ENCODE measurements around the gene TRIO.

Gene TRIO

GRCh38 chr5:14272548-14273205 lies 129.5 kb downstream of the TRIO start:
- DNase-seq, result no peak

- no peak for DNase-seq
Measured at GRCh38 chr5:14273207-14273767, 130.1 kb downstream of the TRIO start.

- no peak for DNase-seq
Measured at GRCh38 chr5:14276380-14276779, 133.2 kb downstream of the TRIO start.

GRCh38 chr5:14277385-14278320 lies 134.5 kb downstream of the TRIO start:
- DNase-seq, result no peak

- no peak for DNase-seq
Measured at GRCh38 chr5:14280294-14280854, 137.2 kb downstream of the TRIO start.

GRCh38 chr5:14281746-14282181 lies 138.6 kb downstream of the TRIO start:
- DNase-seq, result no peak

GRCh38 chr5:14283139-14283538 lies 140.0 kb downstream of the TRIO start:
- no peak for DNase-seq

- DNase-seq, result no peak
Measured at GRCh38 chr5:14284392-14285148, 141.4 kb downstream of the TRIO start.

- DNase-seq, result no peak
Measured at GRCh38 chr5:14286007-14286406, 142.9 kb downstream of the TRIO start.

GRCh38 chr5:14286574-14287421 lies 143.7 kb downstream of the TRIO start:
- no peak for DNase-seq

GRCh38 chr5:14292766-14293658 lies 149.9 kb downstream of the TRIO start:
- peak in 1 of 2 donors; percentile 33 for DNase-seq

- DNase-seq, result no peak
Measured at GRCh38 chr5:14295610-14296009, 152.5 kb downstream of the TRIO start.

- DNase-seq, result peak; percentile 24 to 80
Measured at GRCh38 chr5:14296533-14297331, 153.6 kb downstream of the TRIO start.

- DNase-seq, result no peak
Measured at GRCh38 chr5:14297697-14298096, 154.6 kb downstream of the TRIO start.

GRCh38 chr5:14298126-14298847 lies 155.1 kb downstream of the TRIO start:
- no peak for DNase-seq

- no peak for DNase-seq
Measured at GRCh38 chr5:14299666-14300065, 156.5 kb downstream of the TRIO start.

- DNase-seq, result no peak
Measured at GRCh38 chr5:14301186-14301585, 158.0 kb downstream of the TRIO start.

- DNase-seq, result no peak
Measured at GRCh38 chr5:14302330-14302729, 159.2 kb downstream of the TRIO start.

GRCh38 chr5:14305045-14305444 lies 161.9 kb downstream of the TRIO start:
- DNase-seq, result no peak
